H1 (cell line): ENCODE results near the gene SLC16A11. TPM values are rescaled to one million over a fixed set of nuclear protein-coding genes. Genes with fewer than 3 reads are reported as not detected.
A peak's percentile ranks its signal among the peaks of the same experiment; 100 is the strongest.

ENCODE experiments used
- CTCF ChIA-PET: fragments of 300-600 bp; sonication (Branson Sonifier 250); formaldehyde crosslinking; loops from one replicate; lab custom pipeline; 2021; ENCODE audit not compliant: partially characterized antibody; lab: Charles Lee
- POLR2A ChIA-PET: fragments of 300-600 bp; sonication (Branson Sonifier 250); formaldehyde crosslinking; loops from one replicate; lab custom pipeline; 2021; ENCODE audit warnings: inconsistent platforms; ENCODE audit not compliant: partially characterized antibody; lab: Charles Lee
- DNase-seq, 2 experiments: peaks; one replicate each; pipeline versions ENCODE4 v3.0.0 to v3.0.0-alpha.2; 2010 to 2022; ENCODE audit warnings: low spot score in 2 of 2, low read depth in 1 of 2, mixed read lengths in 1 of 2
- FAIRE-seq: peaks from 2 replicates; lab custom pipeline; 2011; peaks lifted over from hg19 to GRCh38; lab: Jason Lieb, UNC
- H2AFZ ChIP-seq: 2 replicates; pipeline ENCODE4 v1.8.1; 2012; ENCODE audit warnings: low read length, inconsistent platforms
- H2AK5ac ChIP-seq: 2 replicates; pipeline ENCODE4 v1.6.1; 2013; ENCODE audit warnings: low read depth, low read length
- H2BK120ac ChIP-seq: replicated peaks from 2 replicates; pipeline ENCODE3; 2013; ENCODE audit warnings: low read depth, low read length, inconsistent platforms
- H2BK12ac ChIP-seq: 2 replicates; pipeline ENCODE4 v1.6.1; 2013; ENCODE audit warnings: low read depth, low read length
- H2BK15ac ChIP-seq: 2 replicates; pipeline ENCODE4 v1.6.1; 2013; ENCODE audit warnings: low read length
- H2BK20ac ChIP-seq: 2 replicates; pipeline ENCODE4 v1.6.1; 2013; ENCODE audit warnings: low read length
- H2BK5ac ChIP-seq: 2 replicates; pipeline ENCODE4 v1.6.1; 2013; ENCODE audit warnings: low read depth, low read length
- H3K14ac ChIP-seq: 2 replicates; pipeline ENCODE4 v1.6.1; 2013; ENCODE audit warnings: inconsistent platforms; ENCODE audit not compliant: insufficient read length
- H3K18ac ChIP-seq: 2 replicates; pipeline ENCODE4 v1.6.1; 2013; ENCODE audit warnings: low read length; ENCODE audit errors: extremely low read depth
- H3K23ac ChIP-seq: 2 replicates; pipeline ENCODE4 v1.6.1; 2013; ENCODE audit warnings: inconsistent platforms; ENCODE audit not compliant: insufficient read length
- H3K23me2 ChIP-seq: 2 replicates; pipeline ENCODE4 v1.6.1; 2013; ENCODE audit warnings: low read depth, low read length
- H3K27ac ChIP-seq: 2 replicates; pipeline ENCODE4 v1.6.1; 2011; ENCODE audit warnings: low read depth, low read length, inconsistent platforms
- H3K27me3 ChIP-seq, 4 experiments: replicated peaks in 1 of 4; 1 replicate in 1 of 4; 2 replicates in 3 of 4; pipeline versions ENCODE4 v1.6.1 to v1.8.1; 2011 to 2013; ENCODE audit warnings: low read length in 3 of 4, mild to moderate bottlenecking in 3 of 4, inconsistent platforms in 2 of 4, mixed read lengths in 2 of 4, moderate library complexity in 1 of 4; ENCODE audit not compliant: control insufficient read depth in 3 of 4, insufficient read depth in 3 of 4; ENCODE audit errors: extremely low read depth in 1 of 4
- H3K36me3 ChIP-seq, 4 experiments: 2 replicates each; pipeline versions ENCODE4 v1.6.1 to v1.8.1; 2011 to 2013; ENCODE audit warnings: mild to moderate bottlenecking in 4 of 4, low read length in 3 of 4, moderate library complexity in 2 of 4, control low read depth in 1 of 4, inconsistent platforms in 1 of 4; ENCODE audit not compliant: insufficient read depth in 4 of 4, control insufficient read depth in 2 of 4
- H3K4ac ChIP-seq: replicated peaks from 2 replicates; pipeline ENCODE3; 2013; ENCODE audit warnings: low read length, low read depth, mixed read lengths, inconsistent platforms; ENCODE audit not compliant: insufficient read length
- H3K4me1 ChIP-seq, 4 experiments: replicated peaks in 1 of 4; 1 replicate in 1 of 4; 2 replicates in 3 of 4; pipeline versions ENCODE4 v1.6.1 to v1.8.1; 2011 to 2013; ENCODE audit warnings: low read length in 3 of 4, inconsistent platforms in 2 of 4, mixed read lengths in 1 of 4; ENCODE audit not compliant: insufficient read depth in 4 of 4, control insufficient read depth in 3 of 4
- H3K4me2 ChIP-seq, 2 experiments: 2 replicates each; pipeline versions ENCODE4 v1.6.1 to v1.8.1; 2011 to 2013; ENCODE audit warnings: low read depth in 2 of 2, low read length in 2 of 2, control low read depth in 1 of 2, inconsistent platforms in 1 of 2, mild to moderate bottlenecking in 1 of 2; ENCODE audit not compliant: insufficient read depth in 1 of 2
- H3K4me3 ChIP-seq, 4 experiments: fragments of 200-600, 300-600 bp in 1 of 4; sonication (generic), shearing (Covaris generic), sonication (Bioruptor Twin) in 1 of 4; 2 replicates each; pipeline versions ENCODE4 v1.5.1 to v1.8.1; 2011 to 2016; ENCODE audit warnings: low read length in 4 of 4, low read depth in 3 of 4, control low read depth in 2 of 4, inconsistent platforms in 2 of 4, mild to moderate bottlenecking in 2 of 4, mixed read lengths in 1 of 4, moderate library complexity in 1 of 4; ENCODE audit not compliant: insufficient read depth in 2 of 4; ENCODE audit errors: extremely low read depth in 1 of 4
- H3K56ac ChIP-seq: replicated peaks from 2 replicates; pipeline ENCODE3; 2013; ENCODE audit warnings: low read depth, mild to moderate bottlenecking, mixed read lengths, low read length, inconsistent platforms; ENCODE audit not compliant: insufficient read length
- H3K79me1 ChIP-seq: 2 replicates; pipeline ENCODE4 v1.6.1; 2013; ENCODE audit warnings: low read depth, low read length, control low read depth
- H3K79me2 ChIP-seq, 2 experiments: 2 replicates each; pipeline versions ENCODE4 v1.6.1 to v1.8.1; 2012 to 2013; ENCODE audit warnings: low read length in 2 of 2, mild to moderate bottlenecking in 2 of 2, inconsistent platforms in 1 of 2; ENCODE audit not compliant: insufficient read depth in 2 of 2, control insufficient read depth in 1 of 2
- H3K9ac ChIP-seq, 4 experiments: replicated peaks in 1 of 4; 1 replicate in 1 of 4; 2 replicates in 3 of 4; pipeline versions ENCODE4 v1.6.1 to v1.8.1; 2011 to 2013; ENCODE audit warnings: low read depth in 3 of 4, low read length in 3 of 4, control low read depth in 2 of 4, mild to moderate bottlenecking in 2 of 4, moderate library complexity in 2 of 4, inconsistent platforms in 1 of 4; ENCODE audit errors: extremely low read depth in 1 of 4
- H3K9me3 ChIP-seq, 2 experiments: 2 replicates each; pipeline versions ENCODE4 v1.6.1 to v1.8.1; 2012 to 2013; ENCODE audit warnings: mild to moderate bottlenecking in 2 of 2, moderate library complexity in 2 of 2, control low read depth in 1 of 2, inconsistent platforms in 1 of 2, low read depth in 1 of 2, low read length in 1 of 2, mixed read lengths in 1 of 2; ENCODE audit not compliant: insufficient read depth in 2 of 2
- H4K20me1 ChIP-seq, 2 experiments: replicated peaks in 1 of 2; 2 replicates each; pipeline versions ENCODE3 to v1.8.1; 2011 to 2013; ENCODE audit warnings: inconsistent platforms in 2 of 2, low read length in 2 of 2, mild to moderate bottlenecking in 1 of 2; ENCODE audit not compliant: insufficient read depth in 2 of 2, control insufficient read depth in 1 of 2
- H4K5ac ChIP-seq: 2 replicates; pipeline ENCODE4 v1.6.1; 2013; ENCODE audit warnings: low read length, low read depth, mixed read lengths, inconsistent platforms; ENCODE audit not compliant: insufficient read length
- H4K8ac ChIP-seq: 2 replicates; pipeline ENCODE4 v1.8.0; 2013; ENCODE audit warnings: mild to moderate bottlenecking, moderate library complexity, low read length, inconsistent platforms; ENCODE audit not compliant: insufficient read depth; ENCODE audit errors: extremely low read depth
- H4K91ac ChIP-seq: replicated peaks from 2 replicates; pipeline ENCODE3; 2013; ENCODE audit warnings: low read length, mixed read lengths, inconsistent platforms; ENCODE audit not compliant: insufficient read length
- ASH2L ChIP-seq: fragments of 200-600, 300-600 bp; sonication (generic); IDR thresholded peaks from one replicate; pipeline ENCODE4 v1.7.1; 2017; ENCODE audit warnings: low read length
- EGR1 ChIP-seq: IDR thresholded peaks from 2 replicates; pipeline ENCODE4 v1.6.1; 2011; ENCODE audit warnings: low read depth, low read length, borderline replicate concordance
- EZH2 ChIP-seq: fragments of 200-600 bp; sonication (generic); IDR thresholded peaks from 2 replicates; pipeline ENCODE4 v1.7.1; 2012; ENCODE audit warnings: low read depth, mild to moderate bottlenecking, moderate library complexity, low read length, inconsistent platforms; ENCODE audit not compliant: severe bottlenecking
- GABPA ChIP-seq: IDR thresholded peaks from 2 replicates; pipeline ENCODE4 v1.6.1; 2011; ENCODE audit warnings: mild to moderate bottlenecking, low read length, moderate library complexity, borderline replicate concordance; ENCODE audit not compliant: insufficient read depth
- POLR2A ChIP-seq, 2 experiments: IDR thresholded peaks; 1 replicate in 1 of 2; 2 replicates in 1 of 2; pipeline ENCODE4 v1.6.1; 2011; ENCODE audit warnings: low read depth in 2 of 2, low read length in 2 of 2, mild to moderate bottlenecking in 2 of 2; ENCODE audit errors: control extremely low read depth in 1 of 2
- POU5F1 ChIP-seq: IDR thresholded peaks from 2 replicates; pipeline ENCODE4 v1.6.1; 2011; ENCODE audit warnings: low read depth, mild to moderate bottlenecking, low read length, moderate library complexity
- RBBP5 ChIP-seq: IDR thresholded peaks from 2 replicates; pipeline ENCODE4 v1.7.1; 2012; ENCODE audit warnings: low read depth, mild to moderate bottlenecking, inconsistent platforms, low read length, moderate library complexity, borderline replicate concordance
- SAP30 ChIP-seq: fragments of 300-600 bp; sonication (generic); IDR thresholded peaks from 2 replicates; pipeline ENCODE4 v1.7.1; 2012; ENCODE audit warnings: low read length, moderate library complexity, mild to moderate bottlenecking, inconsistent platforms; ENCODE audit not compliant: insufficient read depth, insufficient replicate concordance
- SRF ChIP-seq: IDR thresholded peaks from 2 replicates; pipeline ENCODE4 v1.6.1; 2011; ENCODE audit warnings: mild to moderate bottlenecking, low read depth, low read length, moderate library complexity
- SUZ12 ChIP-seq: fragments of 200-600 bp; sonication (generic); IDR thresholded peaks from 2 replicates; pipeline ENCODE4 v1.6.1; 2012; ENCODE audit warnings: mild to moderate bottlenecking, inconsistent platforms, low read length, moderate library complexity, mixed read lengths
- WGBS, 2 experiments: shearing (Covaris generic) in 1 of 2; methylation state at CpG; one replicate each; pipeline versions ENCODE4 v1.1.6 to v1.1.7; 2013 to 2015; ENCODE audit warnings: low lambda C conversion rate in 2 of 2, mixed read lengths in 2 of 2, inconsistent platforms in 1 of 2, low coverage in 1 of 2, missing lambda C conversion rate in 1 of 2; ENCODE audit not compliant: insufficient replicate concordance in 2 of 2, insufficient coverage in 1 of 2, insufficient read length in 1 of 2; ENCODE audit errors: extremely low coverage in 1 of 2, missing lambda C conversion rate in 1 of 2; 5-methylcytosine and 5-hydroxymethylcytosine counted together
- polyA plus RNA-seq, 7 experiments: library from polyadenylated mRNA; depleted of rRNA in 3 of 7; stranded (reverse) in 5 of 7; unstranded in 2 of 7; fragments of >200 nt in 5 of 7; fragments of 200-250 nt in 2 of 7; gene quantifications; 1 replicate in 5 of 7; 2 replicates in 1 of 7; 4 replicates in 1 of 7; pipeline versions ENCODE4 v1.2.1 to v1.2.3, GENCODE V29; 2011 to 2013; ENCODE audit warnings: missing spikeins in 2 of 7, mixed read lengths in 2 of 7
- total RNA-seq: library from RNA; stranded (reverse); fragmentation: NEBNext Ultra II Directional; extraction: Animal tissue kit (Norgen Biotek cat#: 25700); gene quantifications from 2 replicates; pipeline ENCODE4 v1.2.1, GENCODE V29; 2021
- TF ChIP-seq, protein P1 (sequence below): IDR thresholded peaks from 2 replicates; pipeline ENCODE4 v1.6.1; 2012; ENCODE audit warnings: inconsistent platforms

The SLC16A11 gene
- total and polyA plus RNA-seq, 2 of the 8 experiments (the other 6 are each of a cell fraction or from before 2014, with no cell fraction given): 0.35 to 0.39 TPM

DNA sequence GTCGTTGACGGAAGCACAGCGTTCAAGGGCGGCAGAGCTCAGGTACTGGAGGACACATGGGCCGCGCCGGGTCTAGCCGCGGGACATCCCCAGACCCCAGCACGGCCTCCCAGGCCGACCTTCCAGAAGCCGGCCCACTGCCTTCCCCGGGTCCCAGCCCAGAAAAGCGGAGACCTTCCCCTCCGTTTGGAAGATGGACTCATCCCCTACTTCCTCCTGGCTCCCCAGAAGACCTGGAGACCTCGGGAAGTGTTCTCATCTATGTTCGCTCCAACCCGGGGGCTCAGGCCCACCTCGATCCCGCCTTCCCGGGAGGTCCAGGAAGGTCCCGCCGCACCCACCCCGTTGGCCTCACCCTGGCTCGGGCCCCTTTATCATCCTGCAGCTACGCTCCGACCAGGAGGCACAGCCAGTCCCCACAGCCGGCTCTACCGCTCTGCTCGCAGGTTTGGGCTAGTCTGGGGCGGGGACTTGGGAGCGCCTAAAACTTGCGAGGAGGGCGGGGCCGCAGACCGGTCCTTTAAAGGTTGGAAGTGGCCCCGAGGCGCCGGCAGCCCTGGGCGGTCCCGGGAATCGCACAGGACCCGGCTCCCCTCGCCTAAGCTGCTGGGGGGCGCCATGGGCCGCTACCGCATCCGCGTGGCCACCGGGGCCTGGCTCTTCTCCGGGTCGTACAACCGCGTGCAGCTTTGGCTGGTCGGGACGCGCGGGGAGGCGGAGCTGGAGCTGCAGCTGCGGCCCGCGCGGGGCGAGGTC lies 48.2 kb downstream of the SLC16A11 start, which contains the start of gene ALOX12:
Gene ALOX12 (plus strand): TSS at position 550 of the 756 bp plus-strand sequence. CDS start 69 bp downstream, at position 619.
- Histone ChIP-seq H4K5ac (no peak within 1 kb of the TSS), H3K4me1 (peaks cover 0 to 9% (median 1%) of the 10 kb centered on the region in 4 experiments; a peak in 2 of 7 replicates), H2BK20ac (no peak within 1 kb of the TSS), H3K9ac (no peak within 1 kb of the TSS; a peak in 2 of 7 replicates), H4K91ac (no peak within 1 kb of the TSS), H2AK5ac (no peak within 1 kb of the TSS), H3K27me3 (peaks cover 2 to 39% (median 25%) of the 10 kb centered on the region in 4 experiments), H3K4me2 (peak within 1 kb of the TSS; percentile 80 to 84), H3K56ac (no peak within 1 kb of the TSS), H3K4me3 (peak within 1 kb of the TSS; percentile 37 to 66 (median 46)), H2AFZ (no peak within 1 kb of the TSS), H3K14ac (no peak within 1 kb of the TSS), H3K18ac (peak within 1 kb of the TSS; percentile 32), H2BK12ac (no peak within 1 kb of the TSS), H3K23me2 (peaks cover 10% of the 10 kb centered on the region; the same call in 1 of the 2 replicates), H3K79me2 (no peaks in the 10 kb centered on the region), H4K20me1 (peaks cover 1 to 10% of the 10 kb centered on the region in 2 experiments), H2BK5ac (no peak within 1 kb of the TSS), H3K79me1 (no peaks in the 10 kb centered on the region), H3K23ac (no peak within 1 kb of the TSS), H2BK120ac (no peak within 1 kb of the TSS), H4K8ac (peak within 1 kb of the TSS; percentile 79), H2BK15ac (no peak within 1 kb of the TSS), H3K9me3 (no peaks in the 10 kb centered on the region), H3K36me3 (peaks cover 0 to 4% (median 0%) of the 10 kb centered on the region in 4 experiments; a peak in 1 of 8 replicates), H3K27ac (no peak within 1 kb of the TSS), H3K4ac (no peak within 1 kb of the TSS)
- FAIRE-seq: no peak
- ChIA-PET POLR2A (interaction anchor here (0.5 to 1.7 kb wide), 6 partner anchors 7 to 345 kb away, joined by 3 to 5 read pairs (median 3); partner anchors contain the start of genes MED31 and RNASEK), CTCF (interaction anchor here (0.6 to 2.1 kb wide), 18 partner anchors 9 to 493 kb away, joined by 3 to 19 read pairs (median 4); no protein-coding TSS in a partner anchor)
- 10% methylated on average over 32 of the region's 64 CpGs; no CpG with 5 or more reads in 1 of the 2 experiments for WGBS, 2 experiments
- DNase-seq: peak in 1 of 2 experiments; percentile 77
- TF ChIP-seq RBBP5 (no peak), SAP30 (no peak), POLR2A (IDR thresholded peaks at IDR 0.05; ENCODE audit: control extremely low read depth in 1 of 2, low read depth in 2 of 2, low read length in 2 of 2) (no peak), SUZ12 (no peak; the same call in 1 of the 2 replicates), SRF (no peak), EGR1 (no peak), GABPA (no peak), ASH2L (no peak), POU5F1 (no peak), EZH2 (peak; percentile 39)
- TF ChIP-seq, protein P1, sequence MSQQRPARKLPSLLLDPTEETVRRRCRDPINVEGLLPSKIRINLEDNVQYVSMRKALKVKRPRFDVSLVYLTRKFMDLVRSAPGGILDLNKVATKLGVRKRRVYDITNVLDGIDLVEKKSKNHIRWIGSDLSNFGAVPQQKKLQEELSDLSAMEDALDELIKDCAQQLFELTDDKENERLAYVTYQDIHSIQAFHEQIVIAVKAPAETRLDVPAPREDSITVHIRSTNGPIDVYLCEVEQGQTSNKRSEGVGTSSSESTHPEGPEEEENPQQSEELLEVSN: peak; percentile 54
